NCI-H1092 (cell line): ENCODE data around the gene ALDH1L1.

Experiments
- DNase-seq: peaks from one replicate; lab custom pipeline; 2025; lab: John Stamatoyannopoulos, UW

ALDH1L1 gene

GRCh38 chr3:126054870-126055269 lies 125.5 kb downstream of the ALDH1L1 start:
- no peak for DNase-seq

GRCh38 chr3:126053949-126054569 lies 126.3 kb downstream of the ALDH1L1 start:
- no peak for DNase-seq
